Effector CD8-positive, alpha-beta T cell (primary cell): ENCODE data around the gene BICDL2.

Experiments used
- DNase-seq: peaks from one replicate; lab custom pipeline; 2025; lab: John Stamatoyannopoulos, UW

The BICDL2 gene

GRCh38 chr16:3047387-3047720, 10.6 kb upstream of the BICDL2 start:
- DNase-seq: no peak

GRCh38 chr16:3046641-3047386, 10.1 kb upstream of the BICDL2 start:
- no peak for DNase-seq

- no peak for DNase-seq
Measured at GRCh38 chr16:3045758-3046640, 9.3 kb upstream of the BICDL2 start, which contains the start of gene MMP25. MMP25 (plus strand) TSS chr16:3046561; CDS start chr16:3046918, 357 bp downstream.

GRCh38 chr16:3044708-3045107, 8.0 kb upstream of the BICDL2 start:
- DNase-seq: no peak

- DNase-seq: no peak
Measured at GRCh38 chr16:3042376-3042775, 5.6 kb upstream of the BICDL2 start.

- DNase-seq: no peak
Measured at GRCh38 chr16:3038896-3039295, 2.2 kb upstream of the BICDL2 start.

GRCh38 chr16:3038256-3038655, 1.5 kb upstream of the BICDL2 start:
- DNase-seq: no peak

GRCh38 chr16:3035972-3036725, 595 bp downstream of the BICDL2 start:
- no peak for DNase-seq

- no peak for DNase-seq
Measured at GRCh38 chr16:3035289-3035971, 1.3 kb downstream of the BICDL2 start.

- DNase-seq: no peak
Measured at GRCh38 chr16:3032624-3033023, 4.1 kb downstream of the BICDL2 start.

GRCh38 chr16:3030222-3031212, 6.2 kb downstream of the BICDL2 start:
- DNase-seq: no peak

- no peak for DNase-seq
Measured at GRCh38 chr16:3029491-3030221, 7.1 kb downstream of the BICDL2 start.

- DNase-seq: no peak
Measured at GRCh38 chr16:3028716-3029319, 7.9 kb downstream of the BICDL2 start.

- DNase-seq: peak; percentile 87
Measured at GRCh38 chr16:3027983-3028715, 8.6 kb downstream of the BICDL2 start.

- no peak for DNase-seq
Measured at GRCh38 chr16:3027489-3027795, 9.3 kb downstream of the BICDL2 start.

GRCh38 chr16:3026609-3027488, 9.9 kb downstream of the BICDL2 start:
- no peak for DNase-seq

GRCh38 chr16:3026003-3026378, 10.8 kb downstream of the BICDL2 start:
- no peak for DNase-seq
